Embryonic facial prominence (tissue), 1 donor: Measurements from ENCODE around the gene MRGPRX4.
"Not testable (repeated sequence)": the region's sequence is repeated elsewhere in the genome, so short reads cannot be mapped to it uniquely, and the experiment has no call there.

Experiments
- DNase-seq: peaks from one replicate; pipeline ENCODE4 v3.0.0-alpha.2; 2016; ENCODE audit errors: extremely low spot score

Gene MRGPRX4

DNA sequence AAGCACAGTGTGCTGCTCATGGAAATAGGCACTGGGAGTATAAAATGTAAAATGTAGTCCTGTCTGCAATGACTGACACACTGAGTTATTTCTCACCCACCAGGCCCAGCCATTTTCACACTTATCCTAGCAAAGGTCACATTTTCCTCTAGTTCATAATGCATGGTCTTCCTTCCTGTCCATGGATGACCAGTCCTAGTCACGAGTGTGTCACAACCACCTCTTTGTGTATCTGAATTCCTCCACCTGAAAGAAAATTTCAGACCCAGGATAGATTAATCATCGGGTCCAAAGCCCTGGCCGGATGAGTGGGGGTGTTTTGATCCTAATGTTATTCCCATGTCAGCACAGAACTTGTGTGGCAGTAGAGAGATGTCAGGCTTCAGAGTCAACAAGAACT lies at the start of gene MRGPRX4:
MRGPRX4 (plus strand) TSS at position 172 of the 400 bp plus-strand sequence. CDS start 420 bp downstream, outside the sequence.
- no peak for DNase-seq

DNA sequence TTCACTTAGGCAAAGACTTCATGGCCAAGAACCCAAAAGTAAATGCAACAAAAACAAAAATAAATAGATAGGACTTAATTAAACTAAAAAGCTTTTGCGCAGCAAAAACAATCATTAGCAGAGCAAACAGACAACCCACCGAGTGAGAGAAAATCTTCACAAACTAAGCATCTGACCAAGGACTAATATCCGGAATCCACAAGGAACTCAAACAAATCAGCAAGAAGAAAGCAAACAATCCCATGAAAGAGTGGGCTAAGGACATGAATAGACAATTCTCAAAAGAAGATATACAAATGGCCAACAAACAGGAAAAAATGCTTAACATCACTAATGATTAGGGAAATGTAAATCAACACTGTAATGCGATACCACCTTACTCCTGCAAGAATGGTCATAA lies 41.5 kb upstream of the MRGPRX4 start:
- not testable (repeated sequence) for DNase-seq

DNA sequence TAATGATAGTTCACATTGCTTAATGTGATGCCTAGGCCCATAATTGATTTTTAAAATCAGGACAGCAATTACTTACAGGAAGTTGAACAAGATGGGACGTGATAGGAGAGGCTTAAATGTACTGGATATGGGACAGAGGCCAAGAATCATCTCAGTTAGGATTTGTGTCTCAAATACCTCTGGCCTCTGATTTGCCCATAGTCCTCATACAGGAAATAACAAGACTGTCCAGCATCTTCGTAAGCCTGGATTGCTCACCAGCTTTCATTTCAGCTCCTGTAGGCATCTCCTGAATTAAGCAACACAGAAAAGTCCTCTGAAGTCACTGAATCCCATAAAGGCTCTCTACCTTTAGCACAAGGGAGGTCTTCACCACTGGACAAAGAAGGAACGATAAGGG lies 40.3 kb upstream of the MRGPRX4 start, which contains the start of gene MRGPRX3:
MRGPRX3 (plus strand) TSS at position 231 of the 400 bp plus-strand sequence. CDS start 4,632 bp downstream, outside the sequence.
- no peak for DNase-seq

DNA sequence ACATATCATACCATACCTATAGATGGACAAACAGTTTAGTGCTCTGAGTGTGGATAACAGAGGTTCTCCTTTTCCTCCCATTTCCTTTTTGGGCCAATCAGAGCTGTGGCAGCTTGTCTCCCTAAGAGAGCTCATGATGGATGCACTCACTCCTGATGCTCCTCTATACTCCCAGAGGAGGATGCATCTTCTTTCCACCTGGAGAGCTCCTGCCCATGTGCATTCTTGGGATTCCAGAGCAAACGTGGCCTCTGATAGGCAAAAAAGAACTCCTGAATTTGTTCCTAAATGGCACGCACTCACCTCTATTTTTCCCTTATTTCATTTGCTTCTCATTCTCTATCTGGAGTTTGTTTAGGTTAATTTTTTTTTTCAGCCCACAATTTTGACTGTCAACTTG lies 37.3 kb upstream of the MRGPRX4 start:
- DNase-seq = no peak

DNA sequence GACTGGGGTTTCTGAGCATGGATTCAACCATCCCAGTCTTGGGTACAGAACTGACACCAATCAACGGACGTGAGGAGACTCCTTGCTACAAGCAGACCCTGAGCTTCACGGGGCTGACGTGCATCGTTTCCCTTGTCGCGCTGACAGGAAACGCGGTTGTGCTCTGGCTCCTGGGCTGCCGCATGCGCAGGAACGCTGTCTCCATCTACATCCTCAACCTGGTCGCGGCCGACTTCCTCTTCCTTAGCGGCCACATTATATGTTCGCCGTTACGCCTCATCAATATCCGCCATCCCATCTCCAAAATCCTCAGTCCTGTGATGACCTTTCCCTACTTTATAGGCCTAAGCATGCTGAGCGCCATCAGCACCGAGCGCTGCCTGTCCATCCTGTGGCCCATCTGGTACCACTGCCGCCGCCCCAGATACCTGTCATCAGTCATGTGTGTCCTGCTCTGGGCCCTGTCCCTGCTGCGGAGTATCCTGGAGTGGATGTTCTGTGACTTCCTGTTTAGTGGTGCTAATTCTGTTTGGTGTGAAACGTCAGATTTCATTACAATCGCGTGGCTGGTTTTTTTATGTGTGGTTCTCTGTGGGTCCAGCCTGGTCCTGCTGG lies 35.3 kb upstream of the MRGPRX4 start:
- DNase-seq = no peak

DNA sequence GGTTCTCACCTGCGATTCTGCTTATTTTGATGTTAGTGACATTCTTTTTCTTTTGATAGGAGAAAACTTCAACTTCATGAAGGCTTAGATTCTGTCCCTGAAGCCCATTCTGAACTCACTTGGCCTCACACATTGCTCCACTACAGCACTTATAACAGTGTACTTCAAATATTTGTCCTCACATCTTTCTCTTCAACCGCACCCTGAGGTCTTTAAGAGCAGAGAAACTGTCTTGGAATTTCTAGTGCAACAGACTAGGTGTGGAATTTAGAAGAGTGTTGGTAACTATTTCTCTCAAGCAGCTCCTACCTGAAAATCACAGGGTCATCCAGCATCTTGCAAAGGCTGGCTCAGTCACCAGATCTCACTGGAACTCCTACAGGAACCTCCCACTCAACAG lies 32.5 kb upstream of the MRGPRX4 start:
- no peak for DNase-seq

DNA sequence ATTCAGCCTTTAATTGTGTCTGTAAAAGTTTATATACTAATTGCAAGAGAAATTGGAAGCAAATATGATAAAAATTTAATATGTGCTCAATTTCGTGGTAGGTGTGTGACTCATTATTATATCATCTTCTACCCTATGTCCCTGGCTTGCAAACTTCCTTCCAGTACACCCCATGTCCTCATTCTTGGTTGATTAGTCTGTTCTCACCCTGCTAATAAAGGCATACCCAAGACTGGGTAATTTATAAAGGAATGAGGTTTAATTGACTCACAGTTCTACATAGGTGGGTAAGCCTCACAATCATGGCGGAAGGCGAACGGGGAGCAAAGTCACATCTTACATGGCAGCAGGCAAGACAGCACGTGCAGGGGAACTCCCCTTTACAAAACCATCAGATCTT lies 28.4 kb upstream of the MRGPRX4 start:
- no peak for DNase-seq

DNA sequence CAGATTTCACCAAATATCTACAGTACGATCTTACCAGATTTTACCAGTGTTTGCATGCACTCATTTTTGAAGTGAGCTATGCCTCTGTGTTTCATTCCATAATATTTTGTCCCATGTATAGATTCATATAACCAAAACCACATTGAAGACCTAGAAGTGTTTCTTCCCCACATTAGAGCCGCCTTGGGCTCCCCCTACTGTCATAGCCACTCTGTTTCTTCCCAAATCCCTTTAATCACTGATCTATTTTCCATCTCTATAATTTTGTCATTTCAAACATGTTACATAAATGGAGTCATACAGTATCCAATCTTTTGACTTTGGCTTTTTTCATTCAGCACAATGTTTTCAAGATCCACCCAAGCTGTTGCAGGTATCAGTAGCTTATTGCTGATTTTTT lies 27.6 kb upstream of the MRGPRX4 start:
- DNase-seq = no peak

DNA sequence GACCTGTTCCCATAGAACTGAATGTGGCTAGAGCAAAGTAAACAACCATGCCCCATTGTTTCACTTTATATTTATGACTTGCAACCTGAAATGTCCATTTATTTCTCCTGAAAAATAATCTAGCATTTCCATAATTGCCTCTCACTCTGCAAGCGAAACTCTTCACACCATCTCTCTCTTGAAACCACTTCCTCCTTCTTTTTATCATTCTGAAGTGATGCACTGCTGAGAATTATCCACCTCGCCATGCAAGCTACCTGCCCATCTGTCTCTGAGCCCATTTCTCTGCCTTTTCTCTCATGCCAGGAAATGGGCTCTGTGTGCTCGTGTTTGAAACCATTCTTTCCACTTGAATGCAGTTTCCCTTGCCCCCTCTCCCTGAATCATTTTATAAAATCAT lies 26.8 kb upstream of the MRGPRX4 start:
- DNase-seq = no peak

DNA sequence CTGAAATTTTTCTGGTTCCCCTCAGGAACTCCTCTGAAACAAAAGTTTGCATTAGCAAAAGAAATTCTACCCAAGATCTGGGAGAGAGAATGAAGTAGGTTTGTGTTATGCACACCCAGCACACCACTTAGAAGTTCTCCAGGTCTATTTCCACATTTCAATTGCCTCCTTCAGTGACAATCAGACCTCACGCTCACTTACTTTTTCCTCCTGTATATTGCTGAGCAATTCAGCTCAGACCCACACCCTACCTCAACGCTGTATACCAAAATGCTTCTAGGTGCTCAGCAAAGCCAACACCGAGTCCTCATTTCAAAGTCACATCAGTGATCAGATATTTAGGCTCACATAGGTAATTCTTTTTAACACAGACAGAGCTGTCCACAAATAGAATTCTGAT lies 21.1 kb upstream of the MRGPRX4 start:
- DNase-seq = no peak

DNA sequence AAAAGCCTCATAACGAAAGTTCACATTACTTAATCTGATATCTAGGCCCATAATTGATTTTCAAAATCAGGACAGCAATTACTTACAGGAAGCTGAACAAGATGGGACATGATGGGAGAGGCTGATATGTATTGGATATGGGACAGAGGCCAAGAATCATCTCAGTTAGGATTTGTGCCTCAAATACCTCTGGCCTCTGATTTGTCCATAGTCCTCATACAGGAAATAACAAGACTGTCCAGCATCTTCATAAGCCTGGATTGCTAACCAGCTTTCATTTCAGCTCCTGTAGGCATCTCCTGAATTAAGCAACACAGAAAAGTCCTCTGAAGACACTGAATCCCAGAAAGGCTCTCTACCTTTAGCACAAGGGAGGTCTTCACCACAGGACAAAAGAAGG lies 4.3 kb upstream of the MRGPRX4 start:
- DNase-seq = no peak

DNA sequence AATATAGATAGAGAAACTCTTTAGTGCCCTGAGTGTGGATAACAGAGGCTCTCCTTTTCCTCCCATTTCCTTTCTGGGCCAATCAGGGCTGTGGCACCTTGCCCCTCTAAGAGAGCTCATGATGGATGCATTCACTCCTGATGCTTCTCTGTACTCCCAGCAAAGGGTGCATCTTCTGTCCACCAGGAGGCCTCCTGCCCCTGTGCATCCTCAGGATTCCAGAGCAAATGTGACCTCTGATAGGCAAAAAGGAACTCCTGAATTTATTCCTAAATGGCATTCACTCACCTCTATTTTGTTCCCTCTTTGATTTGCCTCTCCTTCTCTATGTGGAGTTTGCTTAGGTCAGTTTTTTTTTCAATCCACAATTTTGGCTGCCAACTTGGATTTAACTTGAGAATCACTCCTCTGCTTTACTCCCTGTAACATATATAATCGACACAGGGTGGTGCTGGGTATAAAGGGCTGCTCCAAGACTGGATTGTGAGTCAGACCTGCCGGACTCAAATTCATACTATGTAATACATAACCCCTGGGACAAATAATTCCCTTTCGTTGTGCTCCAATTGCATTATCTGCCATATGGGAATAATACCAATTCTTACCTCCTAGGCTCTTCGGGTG lies 1.1 kb upstream of the MRGPRX4 start:
- no peak for DNase-seq

DNA sequence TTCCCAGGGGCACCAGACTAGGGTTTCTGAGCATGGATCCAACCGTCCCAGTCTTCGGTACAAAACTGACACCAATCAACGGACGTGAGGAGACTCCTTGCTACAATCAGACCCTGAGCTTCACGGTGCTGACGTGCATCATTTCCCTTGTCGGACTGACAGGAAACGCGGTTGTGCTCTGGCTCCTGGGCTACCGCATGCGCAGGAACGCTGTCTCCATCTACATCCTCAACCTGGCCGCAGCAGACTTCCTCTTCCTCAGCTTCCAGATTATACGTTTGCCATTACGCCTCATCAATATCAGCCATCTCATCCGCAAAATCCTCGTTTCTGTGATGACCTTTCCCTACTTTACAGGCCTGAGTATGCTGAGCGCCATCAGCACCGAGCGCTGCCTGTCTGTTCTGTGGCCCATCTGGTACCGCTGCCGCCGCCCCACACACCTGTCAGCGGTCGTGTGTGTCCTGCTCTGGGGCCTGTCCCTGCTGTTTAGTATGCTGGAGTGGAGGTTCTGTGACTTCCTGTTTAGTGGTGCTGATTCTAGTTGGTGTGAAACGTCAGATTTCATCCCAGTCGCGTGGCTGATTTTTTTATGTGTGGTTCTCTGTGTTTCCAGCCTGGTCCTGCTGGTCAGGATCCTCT lies 709 bp downstream of the MRGPRX4 start:
- no peak for DNase-seq

DNA sequence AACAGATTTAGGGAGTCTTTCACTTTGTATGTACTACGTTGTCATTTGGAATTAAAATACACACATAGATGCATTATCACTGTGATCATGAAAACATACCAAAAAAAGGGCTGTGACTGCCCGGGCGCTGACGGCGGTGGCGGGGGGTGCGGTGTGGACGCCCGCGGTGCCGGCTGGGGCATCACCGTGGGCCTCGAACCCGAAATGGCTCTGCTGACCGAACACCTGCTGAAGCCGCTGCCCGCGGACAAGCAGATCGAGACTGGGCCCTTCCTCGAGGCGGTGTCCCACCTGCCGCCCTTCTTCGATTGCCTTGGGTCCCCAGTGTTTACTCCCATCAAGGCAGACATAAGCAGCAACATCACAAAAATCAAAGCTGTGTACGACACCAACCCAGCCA lies 16.2 kb downstream of the MRGPRX4 start:
- DNase-seq = no peak

DNA sequence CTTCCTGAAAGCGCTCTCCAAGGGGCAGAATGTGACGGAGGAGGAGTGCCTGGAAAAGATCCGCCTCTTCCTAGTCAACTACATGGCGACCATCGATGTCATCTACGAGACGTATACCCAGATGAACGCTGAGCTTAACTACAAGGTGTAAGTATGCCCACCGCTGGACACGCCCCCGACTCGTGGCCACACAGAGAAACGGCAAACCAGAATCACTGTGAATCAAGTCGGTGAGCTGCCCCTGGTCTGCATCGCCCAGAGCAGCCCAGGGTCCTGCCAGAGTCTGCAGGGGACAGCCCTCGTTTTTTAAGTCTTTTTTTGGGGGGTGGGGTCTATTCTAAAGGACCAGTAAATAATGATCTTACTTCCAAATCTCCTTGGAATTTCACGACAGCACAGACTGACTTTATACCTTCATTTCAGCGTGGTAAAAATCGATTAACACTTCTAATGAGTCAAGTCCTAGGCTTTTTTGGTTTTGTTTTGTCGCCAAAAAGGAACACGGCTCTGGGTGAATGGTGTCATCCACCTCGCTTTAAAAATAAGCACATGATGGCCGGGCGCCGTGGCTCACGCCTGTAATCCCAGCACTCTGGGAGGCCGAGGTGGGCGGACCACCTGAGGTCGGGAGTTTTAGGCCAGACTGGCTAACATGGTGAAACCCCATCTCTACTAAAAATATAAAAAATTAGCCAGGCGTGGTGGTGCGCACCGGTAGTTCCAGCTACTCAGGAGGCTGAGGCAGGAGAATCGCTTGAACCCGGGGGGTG lies 17.0 kb downstream of the MRGPRX4 start:
- not testable (repeated sequence) for DNase-seq

DNA sequence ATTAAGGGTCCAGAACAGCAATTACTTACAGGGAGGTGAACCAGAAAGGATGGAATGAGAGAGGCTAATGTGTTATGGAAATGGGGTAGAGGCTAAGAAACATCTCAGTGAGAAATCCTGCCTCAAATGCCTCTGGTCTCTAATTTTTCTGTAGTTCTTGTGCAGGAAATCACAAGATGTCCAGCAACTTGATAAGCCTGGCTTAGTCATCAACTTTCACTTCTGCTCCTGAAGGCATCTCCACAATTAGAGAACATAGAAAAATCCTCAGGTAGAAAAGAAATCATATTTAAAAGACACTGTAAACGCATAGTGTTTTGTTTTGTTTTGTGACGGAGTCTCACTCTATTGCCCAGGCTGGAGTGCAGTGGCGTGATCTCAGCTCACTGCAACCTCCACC lies 18.7 kb downstream of the MRGPRX4 start:
- DNase-seq = no peak

DNA sequence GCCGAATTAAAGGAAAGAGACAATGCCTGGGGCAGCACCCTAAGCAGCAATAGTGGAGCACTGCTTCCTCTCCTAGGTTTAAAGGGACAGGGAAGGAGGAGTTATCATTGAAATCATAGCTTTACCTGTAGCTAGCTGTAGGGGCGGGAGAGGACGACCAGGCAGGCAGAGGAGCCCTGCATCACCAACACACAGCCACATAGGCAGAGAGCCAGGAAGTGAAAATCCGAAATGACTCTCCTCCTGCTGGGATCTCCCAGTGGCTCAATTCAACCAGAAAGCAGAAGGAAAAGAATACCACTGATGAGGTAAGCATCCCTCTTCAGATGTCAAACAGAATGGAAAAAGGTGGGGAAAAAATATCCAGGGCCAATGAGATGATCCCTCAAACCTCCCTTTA lies 20.4 kb downstream of the MRGPRX4 start:
- no peak for DNase-seq

DNA sequence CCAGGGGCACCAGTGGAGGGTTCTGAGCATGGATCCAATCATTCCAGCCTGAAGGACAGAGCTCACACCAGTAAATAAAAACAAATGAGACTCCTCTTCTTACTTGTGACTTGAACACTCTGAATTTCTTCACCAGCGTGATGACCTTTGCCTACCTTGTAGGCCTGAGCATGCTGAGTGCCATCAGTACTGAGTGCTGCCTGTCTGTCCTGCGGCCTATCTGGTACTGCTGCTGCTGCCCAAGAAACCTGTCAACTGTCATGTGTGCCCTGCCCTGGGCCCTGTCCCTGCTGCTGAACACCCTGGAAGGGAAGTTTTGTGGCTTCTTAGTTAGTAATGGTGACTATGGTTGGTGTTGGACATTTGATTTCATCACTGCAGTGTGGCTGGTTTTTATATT lies 23.9 kb downstream of the MRGPRX4 start:
- no peak for DNase-seq

DNA sequence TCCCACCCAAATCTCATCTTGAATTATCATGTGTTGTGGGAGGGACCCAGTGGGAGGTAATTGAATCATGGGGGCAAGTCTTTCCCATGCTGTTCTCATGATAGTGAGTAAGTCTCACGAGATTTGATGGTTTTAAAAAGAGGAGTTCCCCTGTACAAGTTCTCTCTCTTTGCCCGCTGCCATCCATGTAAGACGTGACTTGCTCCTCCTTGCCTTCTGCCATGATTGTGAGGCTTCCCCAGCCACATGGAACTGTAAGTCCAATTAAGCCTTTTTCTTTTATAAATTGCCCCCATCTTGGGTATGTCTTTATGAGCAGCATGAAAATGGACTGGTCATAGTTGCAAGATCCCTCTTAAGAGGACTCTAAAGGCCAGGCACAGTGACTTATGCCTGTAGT lies 25.1 kb downstream of the MRGPRX4 start:
- DNase-seq = not testable (repeated sequence)

DNA sequence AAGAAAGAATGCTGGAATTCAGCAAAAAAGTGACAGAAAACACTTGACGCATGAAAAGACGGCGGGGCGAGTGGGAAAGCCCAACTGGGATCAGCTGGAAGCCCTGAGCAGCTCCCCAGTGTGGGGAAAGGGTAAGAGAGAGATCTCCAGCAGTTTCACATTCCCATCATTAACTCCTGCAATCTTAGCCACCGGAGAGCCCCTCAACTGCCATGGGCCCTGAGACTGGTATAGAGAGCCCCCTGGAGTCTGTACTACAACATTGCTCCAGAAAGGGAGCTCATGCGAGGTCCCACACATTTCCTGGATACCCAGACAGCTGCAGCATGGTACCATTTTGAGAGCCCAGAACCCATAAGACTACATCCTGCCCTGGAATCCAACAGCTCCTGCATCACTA lies 31.1 kb downstream of the MRGPRX4 start:
- DNase-seq = no peak

DNA sequence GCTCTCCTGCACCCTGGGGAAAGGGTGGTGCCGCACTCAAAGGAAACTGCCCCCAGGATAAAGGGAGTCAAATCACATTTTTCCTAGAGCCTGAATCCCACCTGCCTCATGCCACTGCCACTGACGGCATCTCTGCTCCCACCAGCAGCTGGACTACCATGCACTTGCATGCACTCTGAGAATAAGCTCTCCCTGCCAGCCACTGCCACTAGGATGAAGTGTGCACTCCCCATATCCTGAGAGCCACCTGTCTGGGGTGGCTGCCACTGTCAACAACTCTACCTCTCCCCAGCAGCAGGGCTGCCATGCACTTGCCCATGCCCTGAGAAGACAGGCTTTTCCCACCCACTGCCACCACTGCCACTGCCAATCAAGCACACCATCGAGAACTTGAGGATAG lies 31.6 kb downstream of the MRGPRX4 start:
- no peak for DNase-seq

DNA sequence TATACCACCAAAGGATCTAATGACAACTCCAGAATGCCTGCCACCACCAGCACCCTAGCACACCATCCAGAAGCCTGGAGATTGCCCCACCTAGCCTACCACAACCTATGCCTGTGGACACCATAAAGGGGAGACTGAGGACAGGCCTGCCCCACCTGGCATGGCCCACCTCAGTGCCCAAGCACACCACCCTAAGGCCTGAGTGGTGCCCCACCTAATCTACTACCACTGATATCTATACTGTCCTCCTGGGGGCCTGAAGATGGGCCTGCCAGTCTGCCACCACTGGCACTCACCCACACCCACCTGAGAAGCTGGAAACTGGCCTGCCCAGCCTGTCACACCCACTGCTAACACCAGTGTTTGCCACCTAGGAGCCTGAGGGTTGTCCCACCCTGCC lies 32.1 kb downstream of the MRGPRX4 start:
- no peak for DNase-seq

DNA sequence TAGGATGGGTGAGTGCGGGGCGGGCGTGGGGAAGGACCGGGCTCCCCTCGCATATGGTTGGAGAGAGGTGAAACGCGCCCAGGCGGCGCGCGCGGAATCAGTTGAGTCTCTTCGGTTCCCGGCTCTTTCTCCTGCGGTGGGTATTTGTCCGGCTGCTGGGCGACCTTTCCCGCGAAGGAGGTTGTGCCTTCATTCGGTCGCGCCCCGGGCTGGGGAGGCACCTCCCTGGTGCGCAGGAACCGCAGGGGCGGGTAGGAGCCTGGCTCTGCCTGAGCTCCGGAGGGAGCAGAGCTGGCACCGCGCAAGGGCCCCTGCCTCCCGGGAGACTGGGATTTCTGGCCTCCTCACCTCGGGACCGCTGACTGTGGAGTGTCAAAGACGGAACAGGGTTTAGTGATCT lies 36.4 kb downstream of the MRGPRX4 start:
- DNase-seq = no peak
